Measurements from ENCODE around the gene SERF2. TPM values are rescaled to one million over a fixed set of nuclear protein-coding genes. Genes with fewer than 3 reads are reported as not detected.

Gene SERF2
- total and polyA plus RNA-seq, 10 of the 15 experiments (the other 5 are each of a cell fraction or from before 2014, with no cell fraction given) = 464 to 4,159 (median 1,014) TPM

GRCh38 chr15:43771816-43772215, 20.3 kb upstream of the SERF2 start:
- H3K4me1 ChIP-seq (ENCODE audit: control insufficient read depth, insufficient read depth, low read length) = peaks cover 10% of the 10 kb centered on the region
- ChIA-PET CTCF (interaction anchor here (0.6 to 3.0 kb wide), 8 partner anchors 15 to 709 kb away, joined by 3 to 30 read pairs (median 4); partner anchors contain the start of genes HYPK and SERINC4), RAD21 (ENCODE audit: unreplicated experiment) (no interaction called here), POLR2A (interaction anchor here (0.5 to 1.2 kb wide), 4 partner anchors 18 to 1061 kb away, joined by 3 read pairs; no protein-coding TSS in a partner anchor), SMC1A (ENCODE audit: uncharacterized antibody, unreplicated experiment) (interaction anchor here (0.9 to 14.9 kb wide), 8 partner anchors 14 to 44 kb away, joined by 3 to 129 read pairs (median 10); partner anchors contain the start of gene SERF2)
- H2AFZ ChIP-seq (ENCODE audit: control insufficient read depth, low read depth, low read length) = no peak overlapping the region
- H3K4me2 ChIP-seq (ENCODE audit: control insufficient read depth, insufficient read depth) = no peak overlapping the region
- 66% methylated on average over 2 of the region's 2 CpGs for WGBS (ENCODE audit: insufficient coverage, insufficient replicate concordance, low lambda C conversion rate, missing lambda C conversion rate)
- no peak for DNase-seq (ENCODE audit: low read depth, low spot score)
- no peak for ATAC-seq
- H3K9me3 ChIP-seq (replicated peaks; ENCODE audit: control insufficient read depth, insufficient read depth, low read length) = no peaks in the 10 kb centered on the region
- FAIRE-seq = no peak
- BruUV-seq (replicated peaks) = no TSS peak
- no peaks in the 10 kb centered on the region for H3K27me3 ChIP-seq (replicated peaks in 1 of 2; ENCODE audit: control insufficient read depth in 2 of 2, insufficient read depth in 2 of 2, low read length in 1 of 2)
- no peak for TF ChIP-seq NRF1 (conservative IDR thresholded peaks at IDR 0.05; ENCODE audit: low read depth, low read length)
- no peaks in the 10 kb centered on the region for H3K79me2 ChIP-seq (ENCODE audit: control insufficient read depth, insufficient read depth, low read length)
- H3K4me3 ChIP-seq = no peak overlapping the region
- H3K36me3 ChIP-seq (ENCODE audit: control insufficient read depth in 2 of 2, insufficient read depth in 2 of 2, low read length in 1 of 2) = peaks cover 11 to 36% of the 10 kb centered on the region in 2 experiments
- in situ Hi-C loops (cut with MboI) (no loop called here), intact Hi-C loops (cut with micrococcal nuclease; ENCODE audit: unreplicated experiment) (no loop called here)
- H3K27ac ChIP-seq (ENCODE audit: control insufficient read depth, insufficient read depth) = no peak overlapping the region
- H4K20me1 ChIP-seq (ENCODE audit: control insufficient read depth, insufficient read depth) = no peaks in the 10 kb centered on the region
- no peak overlapping the region for H3K9ac ChIP-seq (ENCODE audit: control insufficient read depth, insufficient read depth, low read length)

- H3K9me3 ChIP-seq (replicated peaks; ENCODE audit: control insufficient read depth, insufficient read depth, low read length) = no peaks in the 10 kb centered on the region
- H3K79me2 ChIP-seq (ENCODE audit: control insufficient read depth, insufficient read depth, low read length) = no peaks in the 10 kb centered on the region
- RAD21 ChIA-PET (ENCODE audit: unreplicated experiment) = no interaction called here
- in situ Hi-C loops (cut with MboI) = no loop called here
- no peak overlapping the region for H3K4me2 ChIP-seq (ENCODE audit: control insufficient read depth, insufficient read depth)
- no peaks in the 10 kb centered on the region for H4K20me1 ChIP-seq (ENCODE audit: control insufficient read depth, insufficient read depth)
- H2AFZ ChIP-seq (ENCODE audit: control insufficient read depth, low read depth, low read length) = no peak overlapping the region
- SMC1A ChIA-PET (ENCODE audit: uncharacterized antibody, unreplicated experiment) = interaction anchor here (1.9 to 14.9 kb wide), 5 partner anchors 17 to 43 kb away, joined by 5 to 129 read pairs (median 14); partner anchors contain the start of gene SERF2
- intact Hi-C loops (cut with micrococcal nuclease; ENCODE audit: unreplicated experiment) = no loop called here
- H3K9ac ChIP-seq (ENCODE audit: control insufficient read depth, insufficient read depth, low read length) = no peak overlapping the region
- BruUV-seq (replicated peaks) = no TSS peak
- CTCF ChIA-PET = interaction anchor here (1.0 kb wide), 1 partner anchor 32 kb away, joined by 3 read pairs; no protein-coding TSS in a partner anchor
- DNase-seq (ENCODE audit: low read depth, low spot score) (no peak), ATAC-seq (no peak), FAIRE-seq (no peak)
- H3K27ac ChIP-seq (ENCODE audit: control insufficient read depth, insufficient read depth) = no peak overlapping the region
- H3K4me3 ChIP-seq = no peak overlapping the region
- no peaks in the 10 kb centered on the region for H3K27me3 ChIP-seq (replicated peaks in 1 of 2; ENCODE audit: control insufficient read depth in 2 of 2, insufficient read depth in 2 of 2, low read length in 1 of 2)
- POLR2A ChIA-PET = interaction anchor here (0.9 to 1.8 kb wide), 3 partner anchors 10 to 19 kb away, joined by 3 to 4 read pairs (median 3); no protein-coding TSS in a partner anchor
- H3K36me3 ChIP-seq (ENCODE audit: control insufficient read depth in 2 of 2, insufficient read depth in 2 of 2, low read length in 1 of 2) = peaks cover 11 to 34% of the 10 kb centered on the region in 2 experiments
- peaks cover 12% of the 10 kb centered on the region for H3K4me1 ChIP-seq (ENCODE audit: control insufficient read depth, insufficient read depth, low read length)
- TF ChIP-seq TARDBP (IDR thresholded peaks at IDR 0.05; ENCODE audit: borderline replicate concordance) (no peak), JUND (IDR thresholded peaks at IDR 0.05; ENCODE audit: low read depth, low read length) (no peak), BCL3 (IDR thresholded peaks at IDR 0.05; ENCODE audit: borderline replicate concordance, insufficient read depth, low read depth, low read length, poor library complexity, severe bottlenecking) (no peak), POLR2AphosphoS5 (IDR thresholded peaks at IDR 0.05; ENCODE audit: low read length) (0 out of 2 replicates have a peak, but pooled peaks have one; percentile 42), ZNF274 (IDR thresholded peaks at IDR 0.05; ENCODE audit: insufficient read depth, insufficient read length) (no peak), MAX (IDR thresholded peaks at IDR 0.05; ENCODE audit: low read depth, low read length) (no peak), ZNF592 (IDR thresholded peaks at IDR 0.05) (no peak), CREB1 (IDR thresholded peaks at IDR 0.05; ENCODE audit: low read depth) (no peak), LARP7 (IDR thresholded peaks at IDR 0.05) (no peak)
Measured at GRCh38 chr15:43772624-43773023, 19.5 kb upstream of the SERF2 start.
